Measurements from ENCODE around the gene LCE3D.

- TF ChIP-seq CTCF (IDR thresholded peaks at IDR 0.05) (peak; percentile 33 to 60), POLR2A (IDR thresholded peaks at IDR 0.05) (no peak), POLR2AphosphoS5 (IDR thresholded peaks at IDR 0.05) (no peak), EP300 (IDR thresholded peaks at IDR 0.05) (no peak)
Measured at GRCh38 chr1:152533327-152533938, 46.9 kb downstream of the LCE3D start.

All from suprapubic skin (tissue), 4 donors.